HG03066 (cell line): ENCODE results near the gene PCDHGA12.
"Not testable (repeated sequence)": the region's sequence is repeated elsewhere in the genome, so short reads cannot be mapped to it uniquely, and the experiment has no call there.

ENCODE experiments used
- ATAC-seq: cut with Tn5 transposase; IDR thresholded peaks from one replicate; pipeline ENCODE4 v1.9.1; 2021; ENCODE audit warnings: low read depth; ENCODE audit not compliant: unreplicated experiment

Gene PCDHGA12

DNA sequence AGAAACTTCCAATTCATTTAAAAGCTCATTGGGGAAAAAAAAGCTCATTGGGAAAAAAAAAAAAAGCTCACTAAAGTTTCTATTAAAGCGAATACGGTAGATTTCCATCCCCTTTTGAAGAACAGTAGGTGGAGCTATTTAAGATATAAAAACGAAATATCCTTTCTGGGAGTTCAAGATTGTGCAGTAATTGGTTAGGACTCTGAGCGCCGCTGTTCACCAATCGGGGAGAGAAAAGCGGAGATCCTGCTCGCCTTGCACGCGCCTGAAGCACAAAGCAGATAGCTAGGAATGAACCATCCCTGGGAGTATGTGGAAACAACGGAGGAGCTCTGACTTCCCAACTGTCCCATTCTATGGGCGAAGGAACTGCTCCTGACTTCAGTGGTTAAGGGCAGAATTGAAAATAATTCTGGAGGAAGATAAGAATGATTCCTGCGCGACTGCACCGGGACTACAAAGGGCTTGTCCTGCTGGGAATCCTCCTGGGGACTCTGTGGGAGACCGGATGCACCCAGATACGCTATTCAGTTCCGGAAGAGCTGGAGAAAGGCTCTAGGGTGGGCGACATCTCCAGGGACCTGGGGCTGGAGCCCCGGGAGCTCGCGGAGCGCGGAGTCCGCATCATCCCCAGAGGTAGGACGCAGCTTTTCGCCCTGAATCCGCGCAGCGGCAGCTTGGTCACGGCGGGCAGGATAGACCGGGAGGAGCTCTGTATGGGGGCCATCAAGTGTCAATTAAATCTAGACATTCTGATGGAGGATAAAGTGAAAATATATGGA, at the start of gene PCDHGA12:
PCDHGA12 (plus strand) TSS at position 176 of the 782 bp plus-strand sequence; CDS start at position 429, 253 bp downstream.
- ATAC-seq: peak; percentile 82

DNA sequence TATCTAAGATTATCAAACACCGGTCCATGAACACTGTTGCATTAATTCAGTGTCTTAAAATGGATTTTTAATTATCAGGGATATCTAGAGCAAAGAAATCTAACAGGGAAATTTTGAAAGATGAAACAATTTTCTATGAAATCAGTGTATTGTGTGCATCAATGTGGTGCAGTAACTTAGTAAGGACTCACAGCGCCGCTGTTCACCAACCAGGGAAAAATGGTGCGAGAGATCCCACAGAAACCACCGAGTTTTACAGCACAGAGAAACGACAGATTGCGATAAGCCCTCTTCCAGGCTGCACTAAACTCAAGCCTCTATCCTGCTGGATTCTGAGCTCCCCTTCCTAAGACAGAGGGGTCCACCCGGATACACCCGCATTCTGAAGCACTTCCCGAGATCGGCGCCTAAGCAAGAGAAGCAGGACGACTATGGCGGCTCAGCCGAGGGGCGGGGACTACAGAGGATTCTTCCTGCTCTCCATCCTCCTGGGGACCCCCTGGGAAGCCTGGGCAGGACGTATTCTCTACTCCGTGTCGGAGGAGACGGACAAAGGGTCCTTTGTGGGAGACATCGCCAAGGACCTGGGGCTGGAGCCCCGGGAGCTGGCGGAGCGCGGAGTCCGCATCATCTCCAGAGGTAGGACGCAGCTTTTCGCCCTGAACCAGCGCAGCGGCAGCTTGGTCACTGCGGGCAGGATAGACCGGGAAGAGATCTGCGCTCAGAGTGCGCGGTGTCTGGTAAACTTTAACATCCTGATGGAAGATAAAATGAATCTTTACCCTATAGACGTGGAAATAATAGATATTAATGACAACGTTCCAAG, 47.6 kb upstream of the PCDHGA12 start, which contains the start of gene PCDHGA7:
PCDHGA7 (plus strand) TSS at position 274 of the 826 bp plus-strand sequence; CDS start at position 432, 158 bp downstream.
- ATAC-seq: no peak

DNA sequence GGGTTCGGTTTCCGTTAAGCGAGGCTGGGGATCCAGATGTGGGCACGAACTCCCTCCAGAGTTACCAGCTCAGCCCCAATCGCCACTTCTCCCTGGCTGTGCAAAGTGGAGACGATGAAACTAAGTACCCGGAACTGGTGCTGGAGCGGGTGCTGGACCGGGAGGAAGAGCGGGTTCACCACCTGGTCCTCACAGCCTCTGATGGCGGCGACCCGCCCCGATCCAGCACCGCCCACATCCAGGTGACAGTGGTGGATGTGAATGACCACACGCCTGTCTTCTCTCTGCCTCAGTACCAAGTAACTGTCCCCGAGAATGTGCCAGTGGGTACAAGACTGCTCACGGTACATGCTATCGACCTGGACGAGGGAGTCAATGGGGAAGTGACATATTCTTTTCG, 47.0 kb upstream of the PCDHGA12 start:
- ATAC-seq: no peak

DNA sequence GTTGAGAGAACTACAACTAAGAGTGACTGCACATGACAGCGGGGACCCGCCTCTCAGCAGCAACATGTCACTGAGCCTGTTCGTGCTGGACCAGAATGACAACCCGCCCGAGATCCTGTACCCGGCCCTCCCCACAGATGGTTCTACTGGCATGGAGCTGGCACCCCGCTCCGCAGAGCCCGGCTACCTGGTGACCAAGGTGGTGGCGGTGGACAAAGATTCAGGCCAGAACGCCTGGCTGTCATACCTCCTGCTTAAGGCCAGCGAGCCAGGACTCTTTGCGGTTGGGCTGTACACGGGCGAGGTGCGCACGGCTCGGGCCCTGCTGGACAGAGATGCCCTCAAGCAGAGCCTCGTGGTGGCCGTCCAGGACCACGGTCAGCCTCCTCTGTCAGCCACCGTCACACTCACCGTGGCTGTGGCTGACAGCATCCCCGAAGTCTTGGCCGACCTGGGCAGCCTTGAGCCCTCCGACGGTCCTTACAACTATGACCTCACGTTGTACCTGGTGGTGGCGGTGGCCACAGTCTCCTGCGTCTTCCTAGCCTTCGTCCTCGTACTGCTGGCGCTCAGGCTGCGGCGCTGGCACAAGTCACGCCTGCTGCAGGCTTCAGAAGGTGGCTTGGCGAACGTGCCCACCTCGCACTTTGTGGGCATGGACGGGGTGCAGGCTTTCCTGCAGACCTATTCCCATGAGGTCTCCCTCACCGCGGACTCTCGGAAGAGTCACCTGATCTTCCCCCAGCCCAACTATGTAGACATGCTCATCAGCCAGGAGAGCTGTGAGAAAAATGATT, 45.6 kb upstream of the PCDHGA12 start:
- ATAC-seq: no peak

DNA sequence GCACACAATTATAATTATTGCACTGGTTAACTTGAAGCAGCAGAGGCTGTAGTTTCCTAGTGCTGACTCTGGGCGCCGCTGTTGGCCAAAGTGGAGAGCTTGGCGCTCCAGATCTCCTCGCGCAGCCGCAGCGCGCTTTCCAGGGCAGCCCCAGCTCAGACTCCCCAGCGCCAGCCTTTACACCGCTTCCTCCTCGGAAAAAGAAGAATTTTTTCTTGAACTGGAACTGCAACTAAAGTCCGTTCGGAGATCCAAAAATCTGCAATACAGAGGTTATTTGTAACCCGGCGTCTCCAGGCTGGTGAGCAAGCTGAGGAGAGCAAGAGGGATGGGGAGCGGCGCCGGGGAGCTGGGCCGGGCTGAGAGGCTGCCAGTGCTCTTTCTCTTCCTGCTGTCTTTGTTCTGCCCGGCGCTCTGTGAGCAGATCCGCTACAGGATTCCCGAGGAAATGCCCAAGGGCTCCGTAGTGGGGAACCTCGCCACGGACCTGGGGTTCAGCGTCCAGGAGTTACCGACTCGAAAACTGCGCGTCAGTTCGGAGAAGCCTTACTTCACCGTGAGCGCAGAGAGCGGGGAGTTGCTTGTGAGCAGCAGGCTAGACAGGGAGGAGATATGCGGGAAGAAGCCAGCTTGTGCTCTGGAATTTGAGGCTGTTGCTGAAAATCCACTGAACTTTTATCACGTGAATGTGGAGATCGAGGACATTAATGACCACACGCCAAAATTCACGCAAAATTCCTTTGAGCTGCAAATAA, 42.6 kb upstream of the PCDHGA12 start, which contains the start of gene PCDHGB4:
PCDHGB4 (plus strand) TSS at position 142 of the 755 bp plus-strand sequence; CDS start at position 329, 187 bp downstream.
- ATAC-seq: not testable (repeated sequence)

DNA sequence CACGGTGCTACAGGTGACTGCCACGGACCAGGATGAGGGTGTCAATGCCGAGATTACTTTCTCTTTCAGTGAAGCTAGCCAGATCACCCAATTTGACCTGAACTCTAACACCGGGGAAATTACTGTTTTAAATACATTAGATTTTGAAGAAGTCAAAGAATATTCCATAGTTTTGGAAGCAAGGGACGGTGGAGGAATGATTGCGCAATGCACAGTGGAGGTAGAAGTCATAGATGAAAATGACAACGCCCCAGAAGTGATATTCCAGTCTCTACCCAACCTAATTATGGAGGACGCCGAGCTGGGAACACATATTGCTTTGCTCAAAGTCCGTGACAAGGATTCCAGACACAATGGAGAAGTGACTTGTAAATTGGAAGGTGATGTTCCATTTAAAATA, 41.6 kb upstream of the PCDHGA12 start:
- ATAC-seq: no peak

DNA sequence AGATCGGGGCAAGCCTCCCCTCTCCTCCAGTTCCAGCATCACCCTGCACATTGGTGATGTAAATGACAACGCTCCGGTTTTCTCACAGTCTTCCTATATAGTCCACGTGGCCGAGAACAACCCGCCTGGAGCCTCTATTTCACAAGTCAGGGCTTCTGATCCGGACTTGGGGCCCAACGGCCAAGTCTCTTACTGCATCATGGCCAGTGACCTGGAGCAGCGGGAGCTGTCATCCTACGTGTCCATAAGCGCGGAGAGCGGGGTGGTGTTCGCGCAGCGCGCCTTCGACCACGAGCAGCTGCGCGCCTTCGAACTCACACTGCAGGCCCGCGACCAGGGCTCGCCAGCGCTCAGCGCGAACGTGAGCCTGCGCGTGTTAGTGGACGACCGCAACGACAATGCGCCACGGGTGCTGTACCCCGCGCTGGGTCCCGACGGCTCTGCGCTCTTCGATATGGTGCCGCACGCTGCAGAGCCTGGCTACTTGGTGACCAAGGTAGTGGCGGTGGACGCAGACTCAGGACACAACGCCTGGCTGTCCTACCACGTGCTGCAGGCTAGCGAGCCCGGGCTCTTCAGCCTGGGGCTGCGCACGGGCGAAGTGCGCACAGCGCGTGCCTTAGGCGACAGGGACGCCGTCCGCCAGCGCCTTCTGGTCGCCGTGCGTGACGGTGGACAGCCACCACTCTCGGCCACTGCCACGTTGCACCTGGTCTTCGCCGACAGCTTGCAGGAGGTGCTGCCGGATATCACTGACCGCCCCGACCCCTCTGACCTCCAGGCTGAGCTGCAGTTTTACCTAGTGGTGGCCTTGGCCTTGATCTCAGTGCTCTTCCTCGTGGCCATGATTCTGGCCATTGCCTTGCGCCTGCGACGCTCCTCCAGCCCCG, 40.9 kb upstream of the PCDHGA12 start:
- ATAC-seq: no peak

DNA sequence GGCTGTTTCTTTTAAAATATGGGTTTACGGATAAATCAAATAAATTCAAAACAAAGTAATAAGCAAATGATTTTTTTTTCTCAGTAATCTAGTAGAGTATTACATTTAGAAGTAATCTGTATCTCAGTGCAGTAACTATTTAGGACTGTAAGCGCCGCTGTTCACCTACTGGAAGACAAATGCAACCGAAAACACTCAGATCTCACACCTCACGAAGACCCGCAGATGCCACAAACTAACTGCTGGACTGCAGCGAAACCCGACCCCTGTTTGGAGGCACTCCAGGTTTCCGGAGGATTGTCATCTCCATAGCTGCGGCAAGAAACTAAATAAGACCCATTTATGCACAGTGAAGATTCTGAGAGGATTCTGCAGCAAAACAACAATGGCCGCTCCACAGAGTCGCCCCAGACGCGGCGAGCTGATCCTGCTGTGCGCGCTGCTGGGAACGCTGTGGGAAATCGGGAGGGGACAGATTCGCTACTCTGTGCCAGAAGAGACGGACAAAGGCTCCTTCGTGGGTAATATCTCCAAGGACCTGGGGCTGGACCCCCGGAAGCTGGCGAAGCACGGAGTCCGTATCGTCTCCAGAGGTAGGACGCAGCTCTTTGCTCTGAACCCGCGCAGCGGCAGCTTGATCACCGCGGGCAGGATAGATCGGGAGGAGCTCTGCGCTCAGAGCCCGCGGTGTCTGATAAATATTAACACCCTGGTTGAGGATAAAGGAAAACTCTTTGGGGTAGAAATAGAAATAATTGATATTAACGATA, 37.7 kb upstream of the PCDHGA12 start, which contains the start of gene PCDHGA8:
PCDHGA8 (plus strand) TSS at position 205 of the 770 bp plus-strand sequence; CDS start at position 386, 181 bp downstream.
- no peak for ATAC-seq

DNA sequence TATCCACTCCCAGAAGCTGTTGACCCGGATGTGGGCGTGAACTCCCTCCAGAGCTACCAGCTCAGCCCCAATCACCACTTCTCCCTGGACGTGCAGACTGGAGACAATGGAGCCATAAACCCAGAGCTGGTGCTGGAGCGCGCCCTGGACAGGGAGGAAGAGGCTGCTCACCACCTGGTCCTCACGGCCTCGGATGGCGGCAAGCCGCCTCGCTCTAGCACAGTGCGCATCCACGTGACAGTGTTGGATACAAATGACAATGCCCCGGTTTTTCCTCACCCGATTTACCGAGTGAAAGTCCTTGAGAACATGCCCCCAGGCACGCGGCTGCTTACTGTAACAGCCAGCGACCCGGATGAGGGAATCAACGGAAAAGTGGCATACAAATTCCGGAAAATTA, 37.0 kb upstream of the PCDHGA12 start:
- ATAC-seq: no peak

DNA sequence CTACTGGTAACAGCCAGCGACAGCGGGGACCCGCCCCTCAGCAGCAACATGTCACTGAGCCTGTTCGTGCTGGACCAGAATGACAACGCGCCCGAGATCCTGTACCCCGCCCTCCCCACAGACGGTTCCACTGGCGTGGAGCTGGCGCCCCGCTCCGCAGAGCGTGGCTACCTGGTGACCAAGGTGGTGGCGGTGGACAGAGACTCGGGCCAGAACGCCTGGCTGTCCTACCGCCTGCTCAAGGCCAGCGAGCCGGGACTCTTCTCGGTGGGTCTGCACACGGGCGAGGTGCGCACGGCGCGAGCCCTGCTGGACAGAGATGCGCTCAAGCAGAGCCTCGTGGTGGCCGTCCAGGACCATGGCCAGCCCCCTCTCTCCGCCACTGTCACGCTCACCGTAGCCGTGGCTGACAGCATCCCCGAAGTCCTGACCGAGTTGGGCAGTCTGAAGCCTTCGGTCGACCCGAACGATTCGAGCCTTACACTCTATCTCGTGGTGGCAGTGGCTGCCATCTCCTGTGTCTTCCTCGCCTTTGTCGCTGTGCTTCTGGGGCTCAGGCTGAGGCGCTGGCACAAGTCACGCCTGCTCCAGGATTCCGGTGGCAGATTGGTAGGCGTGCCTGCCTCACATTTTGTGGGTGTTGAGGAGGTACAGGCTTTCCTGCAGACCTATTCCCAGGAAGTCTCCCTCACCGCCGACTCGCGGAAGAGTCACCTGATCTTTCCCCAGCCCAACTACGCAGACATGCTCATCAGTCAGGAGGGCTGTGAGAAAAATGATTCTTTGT, 35.7 kb upstream of the PCDHGA12 start:
- ATAC-seq: not testable (repeated sequence)

DNA sequence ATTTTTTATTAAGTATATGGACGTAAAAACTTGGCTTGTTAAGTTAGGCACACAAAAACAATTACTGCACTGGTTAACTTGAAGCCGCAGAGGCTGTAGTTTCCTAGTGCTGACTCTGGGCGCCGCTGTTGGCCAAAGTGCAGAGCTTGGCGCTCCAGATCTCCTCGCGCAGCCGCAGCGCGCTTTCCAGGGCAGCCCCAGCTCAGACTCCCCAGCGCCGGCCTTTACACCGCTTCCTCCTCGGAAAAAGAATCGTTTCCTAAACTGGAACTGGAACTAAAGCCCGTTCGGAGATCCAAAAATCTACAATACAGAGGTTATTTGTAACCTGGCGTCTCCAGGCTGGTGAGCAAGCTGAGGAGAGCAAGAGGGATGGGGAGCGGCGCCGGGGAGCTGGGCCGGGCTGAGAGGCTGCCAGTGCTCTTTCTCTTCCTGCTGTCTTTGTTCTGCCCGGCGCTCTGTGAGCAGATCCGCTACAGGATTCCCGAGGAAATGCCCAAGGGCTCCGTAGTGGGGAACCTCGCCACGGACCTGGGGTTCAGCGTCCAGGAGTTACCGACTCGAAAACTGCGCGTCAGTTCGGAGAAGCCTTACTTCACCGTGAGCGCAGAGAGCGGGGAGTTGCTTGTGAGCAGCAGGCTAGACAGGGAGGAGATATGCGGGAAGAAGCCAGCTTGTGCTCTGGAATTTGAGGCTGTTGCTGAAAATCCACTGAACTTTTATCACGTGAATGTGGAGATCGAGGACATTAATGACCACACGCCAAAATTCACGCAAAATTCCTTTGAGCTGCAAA, 32.4 kb upstream of the PCDHGA12 start, which contains the start of gene PCDHGB5:
PCDHGB5 (plus strand) TSS at position 192 of the 796 bp plus-strand sequence; CDS start at position 373, 181 bp downstream.
- peak; percentile 72 for ATAC-seq

DNA sequence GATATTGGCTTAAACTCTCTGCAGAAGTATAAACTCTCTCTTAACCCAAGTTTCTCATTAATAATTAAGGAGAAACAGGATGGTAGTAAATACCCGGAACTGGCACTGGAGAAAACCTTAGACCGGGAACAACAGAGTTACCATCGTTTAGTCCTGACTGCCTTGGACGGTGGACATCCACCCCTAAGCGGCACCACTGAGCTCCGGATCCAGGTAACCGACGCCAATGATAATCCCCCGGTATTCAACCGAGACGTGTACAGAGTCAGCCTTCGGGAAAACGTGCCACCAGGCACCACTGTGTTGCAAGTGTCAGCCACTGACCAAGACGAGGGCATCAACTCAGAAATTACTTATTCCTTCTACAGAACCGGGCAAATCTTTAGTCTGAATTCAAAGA, 31.7 kb upstream of the PCDHGA12 start:
- no peak for ATAC-seq

DNA sequence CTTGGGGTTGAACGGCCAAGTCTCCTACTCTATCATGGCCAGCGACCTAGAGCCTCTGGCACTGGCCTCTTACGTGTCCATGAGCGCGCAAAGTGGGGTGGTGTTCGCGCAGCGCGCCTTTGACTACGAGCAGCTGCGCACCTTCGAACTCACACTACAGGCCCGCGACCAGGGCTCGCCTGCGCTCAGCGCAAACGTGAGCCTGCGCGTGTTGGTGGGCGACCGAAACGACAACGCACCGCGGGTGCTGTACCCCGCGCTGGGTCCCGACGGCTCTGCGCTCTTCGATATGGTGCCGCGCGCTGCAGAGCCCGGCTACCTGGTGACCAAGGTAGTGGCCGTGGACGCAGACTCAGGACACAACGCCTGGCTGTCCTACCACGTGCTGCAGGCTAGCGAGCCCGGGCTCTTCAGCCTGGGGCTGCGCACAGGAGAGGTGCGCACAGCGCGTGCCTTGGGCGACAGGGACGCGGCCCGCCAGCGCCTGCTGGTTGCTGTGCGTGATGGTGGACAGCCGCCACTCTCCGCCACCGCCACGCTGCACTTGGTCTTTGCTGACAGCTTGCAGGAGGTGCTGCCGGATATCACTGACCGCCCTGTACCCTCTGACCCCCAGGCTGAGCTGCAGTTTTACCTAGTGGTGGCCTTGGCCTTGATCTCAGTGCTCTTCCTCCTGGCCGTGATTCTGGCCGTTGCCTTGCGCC, 30.6 kb upstream of the PCDHGA12 start:
- ATAC-seq: no peak

DNA sequence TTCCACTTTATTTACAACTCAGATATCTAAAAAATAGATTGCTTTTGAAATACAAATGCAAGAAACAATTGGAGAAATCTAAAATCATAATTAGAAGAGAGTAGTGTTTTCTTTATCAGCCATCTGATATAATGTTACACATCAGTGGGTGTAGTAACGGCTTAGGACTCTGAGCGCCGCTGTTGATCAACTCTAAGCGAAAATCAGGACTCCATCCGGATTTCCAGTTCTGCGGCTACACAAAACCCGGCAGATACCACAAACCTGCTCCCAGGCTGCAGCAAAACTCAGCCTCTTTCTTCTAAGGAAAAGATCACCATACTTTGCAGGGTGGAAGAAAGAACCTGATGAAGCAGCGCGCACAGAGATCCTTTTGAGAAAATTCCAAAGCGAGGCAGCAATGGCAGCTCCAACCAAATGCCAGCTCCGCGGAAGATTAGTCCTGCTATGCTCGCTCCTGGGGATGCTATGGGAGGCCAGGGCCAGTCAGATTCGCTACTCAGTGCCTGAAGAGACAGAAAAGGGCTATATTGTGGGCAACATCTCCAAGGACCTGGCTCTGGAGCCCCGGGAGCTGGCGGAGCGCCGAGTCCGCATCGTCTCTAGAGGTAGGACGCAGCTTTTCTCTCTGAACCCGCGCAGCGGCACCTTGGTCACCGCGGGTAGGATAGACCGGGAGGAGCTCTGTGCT, 27.6 kb upstream of the PCDHGA12 start, which contains the start of gene PCDHGA9:
PCDHGA9 (plus strand) TSS at position 226 of the 691 bp plus-strand sequence; CDS start at position 401, 175 bp downstream.
- no peak for ATAC-seq

DNA sequence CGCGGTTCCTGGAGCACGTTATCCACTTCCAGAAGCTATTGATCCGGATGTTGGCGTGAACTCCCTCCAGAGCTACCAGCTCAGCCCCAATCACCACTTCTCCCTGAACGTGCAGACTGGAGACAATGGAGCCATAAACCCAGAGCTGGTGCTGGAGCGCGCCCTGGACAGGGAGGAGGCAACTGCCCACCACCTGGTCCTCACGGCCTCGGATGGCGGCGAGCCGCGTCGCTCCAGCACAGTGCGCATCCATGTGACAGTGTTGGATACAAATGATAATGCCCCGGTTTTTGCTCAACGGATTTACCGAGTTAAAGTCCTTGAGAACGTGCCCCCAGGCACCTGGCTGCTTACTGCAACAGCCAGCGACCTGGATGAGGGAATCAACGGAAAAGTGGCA, 26.9 kb upstream of the PCDHGA12 start:
- ATAC-seq: no peak
